GM12878 (cell line): ENCODE results near the gene CXXC1. TPM values are rescaled to one million over a fixed set of nuclear protein-coding genes. Genes with fewer than 3 reads are reported as not detected.

Experiments
- ATAC-seq: fragments of 200-7000 bp; cut with Tn5 transposase; 3 replicates; pipeline ENCODE4 v1.9.1; 2020; ENCODE audit warnings: mild to moderate bottlenecking, moderate library complexity
- BruUV-seq: library from RNA; stranded (reverse); fragments of 400-500 nt; replicated peaks from 2 replicates; lab custom pipeline; 2021; lab: Mats Ljungman, UMichigan
- CTCF ChIA-PET: fragments of 300-600 bp; sonication (Branson Sonifier 250); formaldehyde crosslinking; extraction: SDS; loops from one replicate; lab custom pipeline; 2021; ENCODE audit warnings: inconsistent platforms; lab: Yijun Ruan, JAX
- POLR2A ChIA-PET: fragments of 350-600 bp; formaldehyde crosslinking; extraction: SDS; loops from one replicate; lab custom pipeline; 2021; ENCODE audit warnings: inconsistent platforms; lab: Charles Lee
- RAD21 ChIA-PET: fragments of 300-600 bp; sonication (Branson Sonifier 250); formaldehyde crosslinking; loops from one replicate; lab custom pipeline; 2023; ENCODE audit warnings: antibody characterized with exemption; ENCODE audit not compliant: unreplicated experiment; lab: Charles Lee
- SMC1A ChIA-PET: fragments of 300-600 bp; sonication (Branson Sonifier 250); formaldehyde crosslinking; loops from one replicate; lab custom pipeline; 2023; ENCODE audit not compliant: unreplicated experiment, uncharacterized antibody; lab: Charles Lee
- DNase-seq: peaks from one replicate; pipeline ENCODE4 v3.0.0-alpha.2; 2011; ENCODE audit warnings: low read depth, low spot score
- FAIRE-seq: peaks from 3 replicates; lab custom pipeline; 2011; peaks lifted over from hg19 to GRCh38; lab: Jason Lieb, UNC
- H2AFZ ChIP-seq: 2 replicates; pipeline ENCODE4 v1.6.0; 2011; ENCODE audit warnings: low read depth, low read length, control low read depth; ENCODE audit not compliant: control insufficient read depth
- H3K27ac ChIP-seq: 2 replicates; pipeline ENCODE4 v1.5.1; 2011; ENCODE audit warnings: control low read depth; ENCODE audit not compliant: control insufficient read depth, insufficient read depth
- H3K27me3 ChIP-seq, 2 experiments: replicated peaks in 1 of 2; 2 replicates each; pipeline versions ENCODE4 v1.6.0 to v1.6.1; 2011; ENCODE audit warnings: low read length in 1 of 2; ENCODE audit not compliant: control insufficient read depth in 2 of 2, insufficient read depth in 2 of 2
- H3K36me3 ChIP-seq, 2 experiments: 2 replicates each; pipeline ENCODE4 v1.5.1; 2011; ENCODE audit warnings: low read length in 1 of 2; ENCODE audit not compliant: control insufficient read depth in 2 of 2, insufficient read depth in 2 of 2
- H3K4me1 ChIP-seq: 2 replicates; pipeline ENCODE4 v1.6.1; 2011; ENCODE audit warnings: mild to moderate bottlenecking, low read length, moderate library complexity, mixed read lengths; ENCODE audit not compliant: control insufficient read depth, insufficient read depth
- H3K4me2 ChIP-seq: 2 replicates; pipeline ENCODE4 v1.6.0; 2011; ENCODE audit warnings: control low read depth; ENCODE audit not compliant: control insufficient read depth, insufficient read depth
- H3K4me3 ChIP-seq: fragments of 200-600 bp; sonication (generic); 2 replicates; pipeline ENCODE4 v1.5.1; 2016
- H3K79me2 ChIP-seq: 2 replicates; pipeline ENCODE4 v1.6.0; 2011; ENCODE audit warnings: low read length; ENCODE audit not compliant: control insufficient read depth, insufficient read depth
- H3K9ac ChIP-seq: 2 replicates; pipeline ENCODE4 v1.8.0; 2011; ENCODE audit warnings: low read length, control low read depth, mixed read lengths; ENCODE audit not compliant: control insufficient read depth, insufficient read depth
- H3K9me3 ChIP-seq: replicated peaks from 3 replicates; pipeline ENCODE4 v1.5.1; 2011; ENCODE audit warnings: mild to moderate bottlenecking, low read length; ENCODE audit not compliant: control insufficient read depth, insufficient read depth
- H4K20me1 ChIP-seq: 2 replicates; pipeline ENCODE4 v1.6.0; 2011; ENCODE audit not compliant: control insufficient read depth, insufficient read depth
- ATF7 ChIP-seq: fragments of 450-650 bp; IDR thresholded peaks from 2 replicates; pipeline ENCODE4 v1.6.1; 2016; ENCODE audit warnings: low read depth, mild to moderate bottlenecking
- BRCA1 ChIP-seq: IDR thresholded peaks from 2 replicates; pipeline ENCODE4 v1.6.1; 2011; ENCODE audit warnings: low read depth, low read length, improper control_type of control experiment
- CBFB ChIP-seq: IDR thresholded peaks from 2 replicates; pipeline ENCODE4 v1.6.1; 2016; ENCODE audit warnings: antibody characterized with exemption, low read depth
- CBX3 ChIP-seq: fragments of 200-600 bp; sonication (generic); IDR thresholded peaks from 2 replicates; pipeline ENCODE4 v1.6.1; 2016; ENCODE audit warnings: low read depth, borderline replicate concordance
- ESRRA ChIP-seq: IDR thresholded peaks from 2 replicates; pipeline ENCODE4 v1.6.1; 2012; ENCODE audit warnings: mild to moderate bottlenecking, low read length, improper control_type of control experiment
- EZH2 ChIP-seq: IDR thresholded peaks from 2 replicates; pipeline ENCODE4 v1.6.1; 2012; ENCODE audit warnings: low read depth, mild to moderate bottlenecking, control low read depth, inconsistent platforms, low read length, borderline replicate concordance; ENCODE audit not compliant: control insufficient read depth
- IRF4 ChIP-seq: IDR thresholded peaks from 2 replicates; pipeline ENCODE4 v1.6.1; 2011; ENCODE audit warnings: low read depth, low read length
- LARP7 ChIP-seq: fragments of 450-650 bp; IDR thresholded peaks from 2 replicates; pipeline ENCODE4 v1.6.1; 2017; ENCODE audit warnings: mild to moderate bottlenecking
- NRF1 ChIP-seq: conservative IDR thresholded peaks from 2 replicates; pipeline ENCODE4 v1.6.1; 2011; ENCODE audit warnings: mild to moderate bottlenecking, low read depth, low read length, improper control_type of control experiment
- POLR2AphosphoS2 ChIP-seq: IDR thresholded peaks from 2 replicates; pipeline ENCODE4 v1.6.1; 2011; ENCODE audit warnings: low read depth, mild to moderate bottlenecking, low read length, improper control_type of control experiment, moderate library complexity
- POLR2AphosphoS5 ChIP-seq: IDR thresholded peaks from 2 replicates; pipeline ENCODE4 v1.6.1; 2011; ENCODE audit warnings: mild to moderate bottlenecking, low read length, inconsistent platforms
- POU2F2 ChIP-seq: IDR thresholded peaks from 3 replicates; pipeline ENCODE4 v1.6.1; 2011; ENCODE audit warnings: low read depth, mild to moderate bottlenecking, low read length, borderline replicate concordance
- SMC3 ChIP-seq: IDR thresholded peaks from 2 replicates; pipeline ENCODE4 v1.6.1; 2011; ENCODE audit warnings: low read length, improper control_type of control experiment, borderline replicate concordance
- WGBS: methylation state at CpG from one replicate; pipeline ENCODE4 v1.1.6; 2016; ENCODE audit warnings: low lambda C conversion rate; ENCODE audit not compliant: insufficient replicate concordance, insufficient coverage; ENCODE audit errors: missing lambda C conversion rate; 5-methylcytosine and 5-hydroxymethylcytosine counted together
- in situ Hi-C: fragments of 300-500 bp; cut with MboI; formaldehyde crosslinking; loops from 9 replicates; pipeline ENCODE4 v1.14.3; 2018; ENCODE audit warnings: mixed read lengths
- intact Hi-C: fragments of 100-400 bp; cut with micrococcal nuclease; formaldehyde crosslinking; loops from one replicate; pipeline ENCODE4 v1.14.2; 2022; ENCODE audit not compliant: unreplicated experiment
- polyA plus RNA-seq, 11 experiments: library from polyadenylated mRNA; depleted of rRNA in 4 of 11; unstranded in 6 of 11; stranded (reverse) in 5 of 11; fragments of >200 nt; fragmentation: Nextera tagmentation in 4 of 11; fragmentation: Illumina TruSeq in 1 of 11; extraction: Ambion mirVana in 4 of 11; extraction: Trizol in 1 of 11; gene quantifications; 1 replicate in 1 of 11; 2 replicates in 10 of 11; pipeline versions ENCODE4 v1.2.1 to v1.2.3, GENCODE V29; 2011 to 2016; ENCODE audit warnings: inconsistent platforms in 2 of 11, missing spikeins in 2 of 11, low read depth in 1 of 11
- total RNA-seq, 4 experiments: library from RNA; depleted of rRNA in 3 of 4; stranded (reverse); fragments of >200 nt in 3 of 4; fragmentation: Illumina TruSeq in 1 of 4; extraction: Trizol in 1 of 4; gene quantifications; 2 replicates each; pipeline versions ENCODE4 v1.2.1 to v1.2.3, GENCODE V29; 2013 to 2021
- TF ChIP-seq, protein P1 (sequence below): IDR thresholded peaks from 2 replicates; pipeline ENCODE4 v1.6.1; 2012; ENCODE audit warnings: improper control_type of control experiment, low read depth, low read length; ENCODE audit not compliant: insufficient replicate concordance
- TF ChIP-seq, protein P2 (sequence below): fragments of 450-650 bp; IDR thresholded peaks from 2 replicates; pipeline ENCODE4 v1.6.1; 2017; ENCODE audit warnings: mild to moderate bottlenecking, moderate library complexity

CXXC1 gene
- total and polyA plus RNA-seq, 10 of the 15 experiments (the other 5 are each of a cell fraction or from before 2014, with no cell fraction given), result 9.2 to 180 (median 93.8) TPM

DNA sequence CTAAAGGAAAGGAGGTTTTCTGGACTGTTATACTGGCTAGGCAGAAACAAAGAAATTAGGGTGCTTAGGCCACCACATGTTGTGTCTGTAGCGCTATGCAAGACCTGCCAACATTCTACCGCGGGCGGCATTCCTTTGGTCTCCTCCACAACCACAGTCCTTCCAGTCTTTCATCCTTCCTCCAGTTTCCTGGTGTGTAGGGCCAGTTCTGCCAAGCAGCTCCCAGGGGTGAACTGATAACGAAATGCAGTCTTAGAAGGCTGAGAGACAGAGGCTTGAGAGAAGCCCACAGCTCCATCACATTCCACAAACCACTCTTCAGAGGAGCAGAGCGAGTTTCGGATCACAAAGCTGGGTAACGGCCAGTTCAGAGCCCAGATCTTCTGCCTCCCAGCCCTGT, 19.5 kb upstream of the CXXC1 start:
- H3K4me3 ChIP-seq, result peak overlapping the region; percentile 40; the same call in 1 of the 2 replicates
- H4K20me1 ChIP-seq, result no peaks in the 10 kb centered on the region
- ChIA-PET SMC1A (interaction anchor here (0.7 to 3.2 kb wide), 8 partner anchors 9 to 50 kb away, joined by 3 to 10 read pairs (median 5); no protein-coding TSS in a partner anchor), CTCF (interaction anchor here (0.8 kb wide), 1 partner anchor 13 kb away, joined by 3 read pairs; no protein-coding TSS in a partner anchor), POLR2A (interaction anchor here (0.9 to 2.0 kb wide), 4 partner anchors 9 to 49 kb away, joined by 3 to 7 read pairs (median 5); no protein-coding TSS in a partner anchor), RAD21 (interaction anchor here (1.3 kb wide), 1 partner anchor 18 kb away, joined by 3 read pairs; no protein-coding TSS in a partner anchor)
- H3K79me2 ChIP-seq, result no peaks in the 10 kb centered on the region
- WGBS, result 79% methylated on average over 8 of the region's 8 CpGs
- no TSS peak for BruUV-seq
- no peak for FAIRE-seq
- H3K4me1 ChIP-seq, result peaks cover 27% of the 10 kb centered on the region
- intact Hi-C loops, result no loop called here
- no peak for TF ChIP-seq POLR2AphosphoS5
- no peak for TF ChIP-seq BRCA1
- TF ChIP-seq POU2F2, result no peak
- no peak for TF ChIP-seq ATF7
- TF ChIP-seq, protein P1, sequence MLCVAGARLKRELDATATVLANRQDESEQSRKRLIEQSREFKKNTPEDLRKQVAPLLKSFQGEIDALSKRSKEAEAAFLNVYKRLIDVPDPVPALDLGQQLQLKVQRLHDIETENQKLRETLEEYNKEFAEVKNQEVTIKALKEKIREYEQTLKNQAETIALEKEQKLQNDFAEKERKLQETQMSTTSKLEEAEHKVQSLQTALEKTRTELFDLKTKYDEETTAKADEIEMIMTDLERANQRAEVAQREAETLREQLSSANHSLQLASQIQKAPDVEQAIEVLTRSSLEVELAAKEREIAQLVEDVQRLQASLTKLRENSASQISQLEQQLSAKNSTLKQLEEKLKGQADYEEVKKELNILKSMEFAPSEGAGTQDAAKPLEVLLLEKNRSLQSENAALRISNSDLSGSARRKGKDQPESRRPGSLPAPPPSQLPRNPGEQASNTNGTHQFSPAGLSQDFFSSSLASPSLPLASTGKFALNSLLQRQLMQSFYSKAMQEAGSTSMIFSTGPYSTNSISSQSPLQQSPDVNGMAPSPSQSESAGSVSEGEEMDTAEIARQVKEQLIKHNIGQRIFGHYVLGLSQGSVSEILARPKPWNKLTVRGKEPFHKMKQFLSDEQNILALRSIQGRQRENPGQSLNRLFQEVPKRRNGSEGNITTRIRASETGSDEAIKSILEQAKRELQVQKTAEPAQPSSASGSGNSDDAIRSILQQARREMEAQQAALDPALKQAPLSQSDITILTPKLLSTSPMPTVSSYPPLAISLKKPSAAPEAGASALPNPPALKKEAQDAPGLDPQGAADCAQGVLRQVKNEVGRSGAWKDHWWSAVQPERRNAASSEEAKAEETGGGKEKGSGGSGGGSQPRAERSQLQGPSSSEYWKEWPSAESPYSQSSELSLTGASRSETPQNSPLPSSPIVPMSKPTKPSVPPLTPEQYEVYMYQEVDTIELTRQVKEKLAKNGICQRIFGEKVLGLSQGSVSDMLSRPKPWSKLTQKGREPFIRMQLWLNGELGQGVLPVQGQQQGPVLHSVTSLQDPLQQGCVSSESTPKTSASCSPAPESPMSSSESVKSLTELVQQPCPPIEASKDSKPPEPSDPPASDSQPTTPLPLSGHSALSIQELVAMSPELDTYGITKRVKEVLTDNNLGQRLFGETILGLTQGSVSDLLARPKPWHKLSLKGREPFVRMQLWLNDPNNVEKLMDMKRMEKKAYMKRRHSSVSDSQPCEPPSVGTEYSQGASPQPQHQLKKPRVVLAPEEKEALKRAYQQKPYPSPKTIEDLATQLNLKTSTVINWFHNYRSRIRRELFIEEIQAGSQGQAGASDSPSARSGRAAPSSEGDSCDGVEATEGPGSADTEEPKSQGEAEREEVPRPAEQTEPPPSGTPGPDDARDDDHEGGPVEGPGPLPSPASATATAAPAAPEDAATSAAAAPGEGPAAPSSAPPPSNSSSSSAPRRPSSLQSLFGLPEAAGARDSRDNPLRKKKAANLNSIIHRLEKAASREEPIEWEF, result no peak
- no peak for TF ChIP-seq CBX3
- no peak for TF ChIP-seq ESRRA
- TF ChIP-seq, protein P2, sequence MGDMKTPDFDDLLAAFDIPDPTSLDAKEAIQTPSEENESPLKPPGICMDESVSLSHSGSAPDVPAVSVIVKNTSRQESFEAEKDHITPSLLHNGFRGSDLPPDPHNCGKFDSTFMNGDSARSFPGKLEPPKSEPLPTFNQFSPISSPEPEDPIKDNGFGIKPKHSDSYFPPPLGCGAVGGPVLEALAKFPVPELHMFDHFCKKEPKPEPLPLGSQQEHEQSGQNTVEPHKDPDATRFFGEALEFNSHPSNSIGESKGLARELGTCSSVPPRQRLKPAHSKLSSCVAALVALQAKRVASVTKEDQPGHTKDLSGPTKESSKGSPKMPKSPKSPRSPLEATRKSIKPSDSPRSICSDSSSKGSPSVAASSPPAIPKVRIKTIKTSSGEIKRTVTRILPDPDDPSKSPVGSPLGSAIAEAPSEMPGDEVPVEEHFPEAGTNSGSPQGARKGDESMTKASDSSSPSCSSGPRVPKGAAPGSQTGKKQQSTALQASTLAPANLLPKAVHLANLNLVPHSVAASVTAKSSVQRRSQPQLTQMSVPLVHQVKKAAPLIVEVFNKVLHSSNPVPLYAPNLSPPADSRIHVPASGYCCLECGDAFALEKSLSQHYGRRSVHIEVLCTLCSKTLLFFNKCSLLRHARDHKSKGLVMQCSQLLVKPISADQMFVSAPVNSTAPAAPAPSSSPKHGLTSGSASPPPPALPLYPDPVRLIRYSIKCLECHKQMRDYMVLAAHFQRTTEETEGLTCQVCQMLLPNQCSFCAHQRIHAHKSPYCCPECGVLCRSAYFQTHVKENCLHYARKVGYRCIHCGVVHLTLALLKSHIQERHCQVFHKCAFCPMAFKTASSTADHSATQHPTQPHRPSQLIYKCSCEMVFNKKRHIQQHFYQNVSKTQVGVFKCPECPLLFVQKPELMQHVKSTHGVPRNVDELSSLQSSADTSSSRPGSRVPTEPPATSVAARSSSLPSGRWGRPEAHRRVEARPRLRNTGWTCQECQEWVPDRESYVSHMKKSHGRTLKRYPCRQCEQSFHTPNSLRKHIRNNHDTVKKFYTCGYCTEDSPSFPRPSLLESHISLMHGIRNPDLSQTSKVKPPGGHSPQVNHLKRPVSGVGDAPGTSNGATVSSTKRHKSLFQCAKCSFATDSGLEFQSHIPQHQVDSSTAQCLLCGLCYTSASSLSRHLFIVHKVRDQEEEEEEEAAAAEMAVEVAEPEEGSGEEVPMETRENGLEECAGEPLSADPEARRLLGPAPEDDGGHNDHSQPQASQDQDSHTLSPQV, result no peak
- no peak for TF ChIP-seq EZH2
- no peak for TF ChIP-seq NRF1
- no peak for TF ChIP-seq POLR2AphosphoS2
- no peak for TF ChIP-seq LARP7
- TF ChIP-seq SMC3, result no peak
- no peak for TF ChIP-seq IRF4
- TF ChIP-seq CBFB, result no peak
- TF ChIP-seq, all 136 proteins: peak for 0
- Histone ChIP-seq H3K9ac (no peak overlapping the region), H3K9me3 (peaks cover 14% of the 10 kb centered on the region; the same call in 2 of the 3 replicates), H3K36me3 (no peaks in the 10 kb centered on the region), H3K4me2 (peak overlapping the region; percentile 82), H3K27ac (peak overlapping the region; percentile 66), H2AFZ (peak overlapping the region; percentile 30; the same call in 1 of the 2 replicates), H3K27me3 (no peaks in the 10 kb centered on the region; a peak in 1 of 4 replicates)
- no peak for ATAC-seq
- DNase-seq, result no peak
- in situ Hi-C loops, result no loop called here
